ENCODE data around the gene AGAP2. TPM values are rescaled to one million over a fixed set of nuclear protein-coding genes. Genes with fewer than 3 reads are reported as not detected.

Gene AGAP2
- total RNA-seq, 4 donors from 2014 or later = 2.5 to 11.2 (median 3.6) TPM

DNA sequence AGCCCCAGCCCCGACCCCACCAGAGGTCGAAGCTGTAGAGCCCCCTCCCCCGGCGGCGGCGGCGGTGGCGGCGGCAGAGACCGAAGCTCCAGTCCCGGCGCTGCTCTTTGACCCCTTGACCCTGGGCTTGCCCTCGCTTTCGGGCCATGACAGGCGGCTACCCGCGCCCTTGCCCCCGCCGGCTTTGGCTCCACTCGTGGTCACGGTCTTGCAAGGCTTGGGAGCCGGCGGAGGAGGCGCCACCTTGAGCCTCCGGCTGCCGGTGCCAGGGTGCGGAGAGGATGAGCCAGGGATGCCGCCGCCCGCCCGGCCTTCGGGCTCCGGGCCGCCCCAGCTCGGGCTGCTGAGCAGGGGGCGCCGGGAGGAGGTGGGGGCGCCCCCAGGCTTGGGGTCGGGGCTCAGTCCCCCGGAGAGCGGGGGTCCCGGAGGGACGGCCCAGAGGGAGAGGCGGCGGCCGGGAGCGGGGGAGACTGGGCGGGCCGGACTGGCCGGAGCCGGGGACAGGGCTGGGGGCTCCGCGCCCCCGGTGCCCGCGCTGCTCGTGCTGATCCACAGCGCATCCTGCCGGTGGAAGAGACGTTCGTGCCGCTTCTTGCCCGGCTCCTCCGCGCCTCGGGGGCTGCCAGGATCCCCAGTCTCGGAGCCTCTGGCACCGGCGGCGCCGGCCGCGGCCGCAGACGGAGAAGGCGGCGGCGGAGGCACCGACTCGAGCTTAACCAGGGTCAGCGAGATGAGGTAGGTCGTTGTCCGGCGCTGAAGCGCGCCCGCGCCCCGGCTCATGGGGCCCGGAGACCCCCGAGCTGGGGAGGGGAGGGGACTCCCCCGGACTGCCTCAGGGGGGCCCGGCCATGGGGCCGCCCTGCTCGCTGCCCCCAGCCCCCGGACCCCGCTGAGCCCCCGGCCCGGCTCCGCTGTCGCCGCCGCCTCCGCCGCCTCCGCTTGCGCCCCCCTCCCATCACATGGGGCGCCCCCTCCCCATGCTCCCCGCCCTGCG, 778 bp downstream of the AGAP2 start:
- 34% methylated on average over 8 of the region's 110 CpGs for WGBS
- peaks cover 38 to 43% (median 40%) of the 10 kb centered on the region in 4 donors for H3K4me1 ChIP-seq
- intact Hi-C loops (cut with DNase I) = no loop called here
- H3K9me3 ChIP-seq = no peaks in the 10 kb centered on the region
- H3K27me3 ChIP-seq = peaks cover 16 to 96% (median 57%) of the 10 kb centered on the region in 4 donors
- H3K36me3 ChIP-seq = no peaks in the 10 kb centered on the region
- peak overlapping the region; percentile 40 to 59 (median 48) for H3K4me3 ChIP-seq
- TF ChIP-seq EP300 (IDR thresholded peaks at IDR 0.05) (no peak), POLR2AphosphoS5 (IDR thresholded peaks at IDR 0.05) (no peak), POLR2A (IDR thresholded peaks at IDR 0.05; ENCODE audit: low read depth) (no peak)
- TF ChIP-seq, protein P1, sequence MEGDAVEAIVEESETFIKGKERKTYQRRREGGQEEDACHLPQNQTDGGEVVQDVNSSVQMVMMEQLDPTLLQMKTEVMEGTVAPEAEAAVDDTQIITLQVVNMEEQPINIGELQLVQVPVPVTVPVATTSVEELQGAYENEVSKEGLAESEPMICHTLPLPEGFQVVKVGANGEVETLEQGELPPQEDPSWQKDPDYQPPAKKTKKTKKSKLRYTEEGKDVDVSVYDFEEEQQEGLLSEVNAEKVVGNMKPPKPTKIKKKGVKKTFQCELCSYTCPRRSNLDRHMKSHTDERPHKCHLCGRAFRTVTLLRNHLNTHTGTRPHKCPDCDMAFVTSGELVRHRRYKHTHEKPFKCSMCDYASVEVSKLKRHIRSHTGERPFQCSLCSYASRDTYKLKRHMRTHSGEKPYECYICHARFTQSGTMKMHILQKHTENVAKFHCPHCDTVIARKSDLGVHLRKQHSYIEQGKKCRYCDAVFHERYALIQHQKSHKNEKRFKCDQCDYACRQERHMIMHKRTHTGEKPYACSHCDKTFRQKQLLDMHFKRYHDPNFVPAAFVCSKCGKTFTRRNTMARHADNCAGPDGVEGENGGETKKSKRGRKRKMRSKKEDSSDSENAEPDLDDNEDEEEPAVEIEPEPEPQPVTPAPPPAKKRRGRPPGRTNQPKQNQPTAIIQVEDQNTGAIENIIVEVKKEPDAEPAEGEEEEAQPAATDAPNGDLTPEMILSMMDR (IDR thresholded peaks at IDR 0.05) = peak in 1 of 3 experiments; percentile 39
- DNase-seq (ENCODE audit: extremely low spot score) = no peak
- peak overlapping the region in 2 of 4 donors; percentile 13 to 18 for H3K27ac ChIP-seq (replicated peaks in 1 of 4)

DNA sequence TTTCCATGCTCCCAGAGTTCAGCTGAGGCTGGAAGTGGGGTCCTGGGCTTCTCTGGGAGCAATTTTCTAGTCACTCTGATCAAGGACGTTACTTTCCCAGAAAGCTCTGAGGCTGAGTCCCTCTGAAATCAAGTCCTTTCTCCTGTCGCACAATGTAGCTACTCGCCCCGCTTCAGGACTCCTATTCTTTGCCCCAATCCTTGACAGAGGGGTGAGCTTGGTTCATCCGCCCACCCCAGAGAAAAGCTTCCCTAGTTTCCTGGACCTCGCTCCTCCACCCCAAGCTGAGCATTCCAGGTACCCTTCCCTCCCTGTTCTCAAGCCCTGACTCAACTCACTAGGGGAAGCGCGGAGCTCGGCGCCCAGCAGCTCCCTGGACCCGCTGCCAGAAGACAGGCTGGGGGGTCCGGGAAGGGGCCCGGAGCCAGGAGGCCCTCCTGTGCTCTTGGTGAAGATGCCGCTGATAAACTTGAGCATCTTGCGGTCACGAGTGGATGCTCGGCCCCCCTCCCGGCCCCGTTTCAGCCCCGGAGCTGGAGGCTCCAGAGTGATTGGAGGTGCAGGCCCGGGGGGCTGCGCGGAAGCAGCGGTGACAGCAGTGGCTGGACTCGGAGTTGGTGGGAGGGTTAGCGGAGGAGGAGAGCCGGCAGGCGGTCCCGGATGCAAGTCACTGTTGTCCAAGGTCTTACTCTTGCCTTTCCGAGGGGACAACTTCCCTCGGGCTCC, 1.6 kb downstream of the AGAP2 start:
- no peaks in the 10 kb centered on the region for H3K9me3 ChIP-seq
- 38% methylated on average over 31 of the region's 31 CpGs for WGBS
- no peak for DNase-seq (ENCODE audit: extremely low spot score)
- no peaks in the 10 kb centered on the region for H3K36me3 ChIP-seq
- H3K4me3 ChIP-seq = peak overlapping the region; percentile 40 to 59 (median 48)
- H3K27ac ChIP-seq (replicated peaks in 1 of 4) = peak overlapping the region in 1 of 4 donors; percentile 13
- intact Hi-C loops (cut with DNase I) = no loop called here
- H3K27me3 ChIP-seq = peaks cover 16 to 99% (median 57%) of the 10 kb centered on the region in 4 donors
- H3K4me1 ChIP-seq = peaks cover 38 to 43% (median 40%) of the 10 kb centered on the region in 4 donors
- TF ChIP-seq POLR2A (IDR thresholded peaks at IDR 0.05; ENCODE audit: low read depth) (no peak), POLR2AphosphoS5 (IDR thresholded peaks at IDR 0.05) (no peak), EP300 (IDR thresholded peaks at IDR 0.05) (no peak)
- TF ChIP-seq, protein P1 (IDR thresholded peaks at IDR 0.05) = no peak

DNA sequence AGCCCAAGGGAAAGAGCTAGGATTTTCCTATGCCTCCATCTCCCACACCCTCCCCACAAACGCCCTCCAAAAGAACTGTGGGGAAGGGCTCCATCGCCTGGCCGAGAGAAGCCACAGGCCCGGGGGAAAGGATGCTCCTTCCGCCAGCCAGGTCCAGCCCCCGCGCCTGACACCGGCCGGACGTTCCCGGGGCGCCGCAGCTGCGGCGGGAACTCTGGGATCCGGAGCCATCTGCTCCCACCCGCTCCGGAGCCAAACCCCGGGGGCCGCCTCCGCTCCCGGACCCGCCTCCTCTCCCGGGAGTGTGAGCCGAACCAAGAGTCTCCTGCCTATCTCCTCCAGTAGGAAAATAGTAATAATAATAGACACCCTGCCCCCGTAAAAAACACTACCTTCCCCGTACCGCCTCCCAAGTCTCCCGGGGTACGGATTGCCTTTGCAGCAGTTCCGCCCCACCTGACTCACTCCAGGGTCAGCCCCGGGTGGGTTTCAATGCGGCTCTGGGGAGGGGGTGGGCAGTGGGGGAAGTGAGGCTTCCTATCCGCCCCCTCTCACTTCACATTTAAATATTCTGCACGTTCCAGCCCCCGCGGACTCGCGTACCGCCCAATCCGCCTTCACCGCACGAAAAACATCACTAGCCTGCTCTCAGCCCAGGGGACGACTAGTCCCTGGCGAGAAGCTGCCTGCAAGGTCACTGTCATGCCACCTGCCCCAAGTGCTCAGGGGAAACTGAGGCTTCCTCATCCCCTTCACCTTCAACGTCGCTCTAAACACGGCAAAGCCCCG, 2.4 kb downstream of the AGAP2 start:
- Histone ChIP-seq H3K4me3 (peak overlapping the region; percentile 15 to 40 (median 25)), H3K4me1 (peaks cover 38 to 43% (median 40%) of the 10 kb centered on the region in 4 donors), H3K9me3 (no peaks in the 10 kb centered on the region), H3K27ac (replicated peaks in 1 of 4) (no peak overlapping the region), H3K36me3 (no peaks in the 10 kb centered on the region), H3K27me3 (peaks cover 16 to 99% (median 57%) of the 10 kb centered on the region in 4 donors)
- TF ChIP-seq EP300 (IDR thresholded peaks at IDR 0.05) = no peak
- no peak for TF ChIP-seq POLR2AphosphoS5 (IDR thresholded peaks at IDR 0.05)
- TF ChIP-seq, protein P1 (IDR thresholded peaks at IDR 0.05) = peak in 1 of 3 experiments; percentile 8
- no peak for TF ChIP-seq POLR2A (IDR thresholded peaks at IDR 0.05; ENCODE audit: low read depth)
- DNase-seq (ENCODE audit: extremely low spot score) = no peak
- intact Hi-C loops (cut with DNase I) = no loop called here
- WGBS = 27% methylated on average over 34 of the region's 49 CpGs

DNA sequence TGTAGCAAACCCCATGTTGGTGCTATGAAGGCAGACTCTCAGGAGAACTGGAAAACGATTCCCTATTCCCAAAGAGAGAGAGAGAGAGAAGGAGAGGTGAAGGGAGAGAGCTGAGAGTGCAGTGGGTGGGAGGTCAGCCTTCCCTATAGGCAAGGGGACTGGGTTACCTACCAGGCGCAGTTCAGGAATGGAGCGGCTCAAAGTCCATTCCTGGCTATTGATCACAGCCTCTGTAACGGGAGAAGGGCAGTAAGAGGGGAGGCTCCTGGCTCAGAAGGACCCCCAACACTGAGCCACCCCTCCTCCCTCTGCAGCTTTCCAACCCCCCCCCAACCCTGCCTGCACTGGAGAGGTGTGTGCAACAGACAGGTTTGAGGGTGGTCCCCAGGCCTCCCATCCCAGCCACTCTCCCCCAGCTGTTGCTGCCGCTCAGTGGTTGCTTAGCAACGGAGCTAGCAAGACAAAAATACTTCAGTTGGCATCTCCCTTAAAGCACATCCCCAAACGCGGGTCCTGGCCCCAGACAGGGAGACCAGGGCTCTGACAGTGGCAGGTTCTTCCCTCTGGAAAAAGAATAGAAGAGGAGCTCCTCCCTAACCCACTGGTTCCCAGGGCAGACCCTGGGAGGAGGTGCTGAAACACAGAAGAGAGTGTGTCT, 3.2 kb downstream of the AGAP2 start:
- Histone ChIP-seq H3K27me3 (peaks cover 16 to 99% (median 56%) of the 10 kb centered on the region in 4 donors), H3K36me3 (no peaks in the 10 kb centered on the region)
- 47% methylated on average over 6 of the region's 8 CpGs for WGBS

More for the DNA sequence above, 3.2 kb downstream of the AGAP2 start:
- Histone ChIP-seq H3K4me3 (peak overlapping the region in 3 of 4 donors; percentile 15 to 28 (median 22)), H3K4me1 (peaks cover 38 to 43% (median 40%) of the 10 kb centered on the region in 4 donors), H3K27ac (replicated peaks in 1 of 4) (no peak overlapping the region), H3K9me3 (no peaks in the 10 kb centered on the region)
- no peak for DNase-seq (ENCODE audit: extremely low spot score)
- no peak for TF ChIP-seq EP300 (IDR thresholded peaks at IDR 0.05)
- no peak for TF ChIP-seq POLR2AphosphoS5 (IDR thresholded peaks at IDR 0.05)
- TF ChIP-seq POLR2A (IDR thresholded peaks at IDR 0.05; ENCODE audit: low read depth) = no peak
- TF ChIP-seq, protein P1 (IDR thresholded peaks at IDR 0.05) = no peak
- intact Hi-C loops (cut with DNase I) = no loop called here

All from esophagus muscularis mucosa (tissue), 4 donors.